Stimulated activated CD4-positive, alpha-beta T cell treated with anti-CD3 and anti-CD28 coated beads, Interleukin-2, amount 100 ng/mL, for 48 hours (primary cell): Measurements from ENCODE around the gene VAC14.
"Not testable (repeated sequence)": the region's sequence is repeated elsewhere in the genome, so short reads cannot be mapped to it uniquely, and the experiment has no call there.

Experiments
- DNase-seq, 2 donors: peaks; one replicate each; pipeline ENCODE4 v3.0.0-alpha.2; 2020

Gene VAC14

GRCh38 chr16:70800781-70801480, at the start of gene VAC14:
VAC14 (minus strand) TSS chr16:70801158; CDS start chr16:70800900, 258 bp downstream.
- peak; percentile 96 to 97 for DNase-seq

- DNase-seq, result not testable (repeated sequence)
These were observed 22.6 kb upstream of the VAC14 start for GRCh38 chr16:70823498-70824118.

GRCh38 chr16:70822734-70823133, 21.8 kb upstream of the VAC14 start:
- not testable (repeated sequence) for DNase-seq

GRCh38 chr16:70818088-70818487, 17.1 kb upstream of the VAC14 start:
- DNase-seq, result not testable (repeated sequence)

- DNase-seq, result no peak
These were observed 8.6 kb upstream of the VAC14 start for GRCh38 chr16:70809392-70810060.

- DNase-seq, result no peak
These were observed 7.4 kb upstream of the VAC14 start for GRCh38 chr16:70808371-70808770.

GRCh38 chr16:70805787-70806186, 4.8 kb upstream of the VAC14 start:
- no peak for DNase-seq

- DNase-seq, result no peak
These were observed 4.4 kb upstream of the VAC14 start for GRCh38 chr16:70805380-70805779.

GRCh38 chr16:70804734-70805169, 3.8 kb upstream of the VAC14 start:
- no peak for DNase-seq

GRCh38 chr16:70804153-70804733, 3.3 kb upstream of the VAC14 start:
- no peak for DNase-seq

GRCh38 chr16:70803319-70803718, 2.4 kb upstream of the VAC14 start:
- no peak for DNase-seq

- no peak for DNase-seq
These were observed 653 bp upstream of the VAC14 start for GRCh38 chr16:70801611-70802010.

GRCh38 chr16:70800311-70800710, 647 bp downstream of the VAC14 start:
- no peak for DNase-seq

GRCh38 chr16:70796301-70796700, 4.7 kb downstream of the VAC14 start:
- DNase-seq, result no peak

- DNase-seq, result no peak
These were observed 5.6 kb downstream of the VAC14 start for GRCh38 chr16:70795296-70795912.

- DNase-seq, result no peak
These were observed 7.0 kb downstream of the VAC14 start for GRCh38 chr16:70793851-70794502.

GRCh38 chr16:70790815-70791214, 10.1 kb downstream of the VAC14 start:
- DNase-seq, result no peak

GRCh38 chr16:70789595-70790447, 11.1 kb downstream of the VAC14 start:
- no peak for DNase-seq

- DNase-seq, result no peak
These were observed 12.0 kb downstream of the VAC14 start for GRCh38 chr16:70788668-70789594.

- DNase-seq, result no peak
These were observed 14.8 kb downstream of the VAC14 start for GRCh38 chr16:70786020-70786755.
